HFFc6 (cell line): ENCODE data around the gene GRHL3. TPM values are rescaled to one million over a fixed set of nuclear protein-coding genes. Genes with fewer than 3 reads are reported as not detected.

Experiments
- DNase-seq: peaks from one replicate; pipeline ENCODE4 v3.0.0-alpha.2; 2018
- H3K27ac Mint-ChIP-seq: 2 replicates; pipeline ENCODE4 v1.8.0; 2020; ENCODE audit warnings: mild to moderate bottlenecking, mixed read lengths
- H3K27me3 Mint-ChIP-seq: 2 replicates; pipeline ENCODE4 v1.8.0; 2021; ENCODE audit warnings: mild to moderate bottlenecking, moderate library complexity, mixed read lengths; ENCODE audit not compliant: insufficient read depth
- H3K36me3 Mint-ChIP-seq: 2 replicates; pipeline ENCODE4 v1.8.0; 2021; ENCODE audit warnings: low read depth, mixed read lengths
- H3K4me1 Mint-ChIP-seq: 2 replicates; pipeline ENCODE4 v1.8.0; 2020; ENCODE audit warnings: low read depth, mixed read lengths
- H3K4me3 Mint-ChIP-seq: 2 replicates; pipeline ENCODE4 v1.8.0; 2020; ENCODE audit warnings: mild to moderate bottlenecking, moderate library complexity, mixed read lengths
- H3K9me3 Mint-ChIP-seq: 2 replicates; pipeline ENCODE4 v1.8.0; 2020; ENCODE audit warnings: mild to moderate bottlenecking, mixed read lengths
- CTCF ChIP-seq: fragments of 200-600 bp; sonication (generic); IDR thresholded peaks from 2 replicates; pipeline ENCODE4 v1.5.0; 2021; ENCODE audit warnings: antibody characterized with exemption, mild to moderate bottlenecking
- total RNA-seq, 6 experiments: library from RNA; stranded (reverse); fragmentation: NEBNext Ultra II Directional; extraction: Animal tissue kit (Norgen Biotek cat#: 25700); gene quantifications; 2 replicates in 1 of 6; 3 replicates in 5 of 6; pipeline ENCODE4 v1.2.3, GENCODE V29; 2021

GRHL3 gene
- total RNA-seq, 6 experiments from 2014 or later = not detected

- 0 out of 2 replicates have a peak, but pooled peaks cover 4% of the 10 kb centered on the region for H3K36me3 Mint-ChIP-seq
- H3K4me1 Mint-ChIP-seq = peaks cover 34% of the 10 kb centered on the region
- no peak overlapping the region for H3K27ac Mint-ChIP-seq
- no peak for DNase-seq
- H3K9me3 Mint-ChIP-seq = no peaks in the 10 kb centered on the region
- TF ChIP-seq CTCF = no peak
- no peak overlapping the region for H3K4me3 Mint-ChIP-seq
- peaks cover 25% of the 10 kb centered on the region for H3K27me3 Mint-ChIP-seq
These were observed 10.2 kb downstream of the GRHL3 start for GRCh38 chr1:24329331-24329730.

GRCh38 chr1:24329797-24330543 is 10.8 kb downstream of the GRHL3 start:
- peaks cover 25% of the 10 kb centered on the region for H3K27me3 Mint-ChIP-seq

GRCh38 chr1:24331961-24332673 is 13.0 kb downstream of the GRHL3 start:
- no peak for TF ChIP-seq CTCF
- Mint-ChIP-seq H3K27ac (no peak overlapping the region), H3K36me3 (0 out of 2 replicates have a peak, but pooled peaks cover 4% of the 10 kb centered on the region), H3K27me3 (peaks cover 19% of the 10 kb centered on the region), H3K4me3 (no peak overlapping the region), H3K4me1 (peaks cover 34% of the 10 kb centered on the region), H3K9me3 (no peaks in the 10 kb centered on the region)
- DNase-seq = no peak

More at GRCh38 chr1:24329797-24330543, 10.8 kb downstream of the GRHL3 start:
- no peak for TF ChIP-seq CTCF
- 0 out of 2 replicates have a peak, but pooled peaks cover 4% of the 10 kb centered on the region for H3K36me3 Mint-ChIP-seq
- DNase-seq = peak; percentile 59
- no peaks in the 10 kb centered on the region for H3K9me3 Mint-ChIP-seq
- no peak overlapping the region for H3K4me3 Mint-ChIP-seq
- peak overlapping the region; percentile 54 for H3K27ac Mint-ChIP-seq
- H3K4me1 Mint-ChIP-seq = peaks cover 34% of the 10 kb centered on the region

- no peak for DNase-seq
- Mint-ChIP-seq H3K27me3 (peaks cover 24% of the 10 kb centered on the region), H3K4me1 (peaks cover 7% of the 10 kb centered on the region), H3K9me3 (no peaks in the 10 kb centered on the region), H3K36me3 (0 out of 2 replicates have a peak, but pooled peaks cover 4% of the 10 kb centered on the region), H3K4me3 (no peak overlapping the region), H3K27ac (no peak overlapping the region)
- no peak for TF ChIP-seq CTCF
These were observed 16.9 kb downstream of the GRHL3 start for GRCh38 chr1:24336075-24336474.

GRCh38 chr1:24337455-24337854 is 18.3 kb downstream of the GRHL3 start:
- H3K4me3 Mint-ChIP-seq = no peak overlapping the region
- no peak for DNase-seq
- H3K27ac Mint-ChIP-seq = no peak overlapping the region
- no peaks in the 10 kb centered on the region for H3K36me3 Mint-ChIP-seq
- H3K9me3 Mint-ChIP-seq = no peaks in the 10 kb centered on the region
- H3K4me1 Mint-ChIP-seq = no peaks in the 10 kb centered on the region
- no peak for TF ChIP-seq CTCF
- peaks cover 24% of the 10 kb centered on the region for H3K27me3 Mint-ChIP-seq
